Activated T-cell treated with anti-CD3 and anti-CD28 coated beads, Interleukin-2, amount 50 U/mL, for 72 hours (primary cell): ENCODE measurements around the gene PROK2. TPM values are rescaled to one million over a fixed set of nuclear protein-coding genes. Genes with fewer than 3 reads are reported as not detected.

ENCODE experiments used
- ATAC-seq, 2 donors: fragments of 150-1000 bp; cut with Tn5 transposase; replicated peaks in 1 of 2; 2 replicates each; pipeline ENCODE4 v1.10.0; 2021; ENCODE audit warnings: moderate library complexity in 2 of 2, mild to moderate bottlenecking in 1 of 2
- DNase-seq, 2 donors: peaks; one replicate each; pipeline ENCODE4 v3.0.0; 2021 to 2022; ENCODE audit warnings: mixed read lengths in 1 of 2
- H3K27ac Mint-ChIP-seq: one replicate; pipeline ENCODE4 v1.8.0; 2022; ENCODE audit warnings: mild to moderate bottlenecking, moderate library complexity, mixed read lengths
- H3K27me3 Mint-ChIP-seq: one replicate; pipeline ENCODE4 v1.8.0; 2022; ENCODE audit warnings: low read depth, mixed read lengths
- H3K36me3 Mint-ChIP-seq, 2 donors: one replicate each; pipeline ENCODE4 v1.8.0; 2022; ENCODE audit warnings: mixed read lengths in 2 of 2, mild to moderate bottlenecking in 1 of 2; ENCODE audit not compliant: insufficient read depth in 2 of 2
- H3K4me1 Mint-ChIP-seq: one replicate; pipeline ENCODE4 v1.8.0; 2022; ENCODE audit warnings: low read depth, mixed read lengths
- H3K4me3 Mint-ChIP-seq, 2 donors: one replicate each; pipeline ENCODE4 v1.8.0; 2022; ENCODE audit warnings: mild to moderate bottlenecking in 2 of 2, mixed read lengths in 2 of 2, moderate library complexity in 2 of 2
- H3K9me3 Mint-ChIP-seq, 2 donors: one replicate each; pipeline ENCODE4 v1.8.0; 2022; ENCODE audit warnings: mixed read lengths in 2 of 2
- total RNA-seq, 2 donors: library from RNA; stranded (reverse); gene quantifications; one replicate each; pipeline ENCODE4 v1.2.3, GENCODE V29; 2022

The PROK2 gene
- total RNA-seq, 2 donors from 2014 or later = 0.16 to 0.24 TPM

GRCh38 chr3:71783152-71783551 lies 1.8 kb downstream of the PROK2 start:
- peaks cover 73% of the 10 kb centered on the region for H3K27me3 Mint-ChIP-seq
- no peak overlapping the region for H3K4me3 Mint-ChIP-seq
- ATAC-seq (no peak), DNase-seq (no peak)
- peaks cover 26% of the 10 kb centered on the region for H3K4me1 Mint-ChIP-seq
- no peaks in the 10 kb centered on the region for H3K9me3 Mint-ChIP-seq
- H3K27ac Mint-ChIP-seq = no peak overlapping the region
- H3K36me3 Mint-ChIP-seq = peaks cover 0 to 2% of the 10 kb centered on the region in 2 donors

- DNase-seq (no peak), ATAC-seq (no peak)
- Mint-ChIP-seq H3K27me3 (peaks cover 50% of the 10 kb centered on the region), H3K36me3 (peaks cover 0 to 2% of the 10 kb centered on the region in 2 donors), H3K9me3 (no peaks in the 10 kb centered on the region), H3K4me1 (peaks cover 20% of the 10 kb centered on the region), H3K4me3 (no peak overlapping the region), H3K27ac (no peak overlapping the region)
These were observed 4.5 kb downstream of the PROK2 start for GRCh38 chr3:71780430-71780829.

GRCh38 chr3:71779674-71780377 lies 5.1 kb downstream of the PROK2 start:
- ATAC-seq = no peak
- Mint-ChIP-seq H3K27me3 (peaks cover 49% of the 10 kb centered on the region), H3K36me3 (peaks cover 0 to 2% of the 10 kb centered on the region in 2 donors), H3K4me3 (no peak overlapping the region), H3K27ac (no peak overlapping the region), H3K9me3 (no peaks in the 10 kb centered on the region), H3K4me1 (peaks cover 18% of the 10 kb centered on the region)
- DNase-seq = no peak

GRCh38 chr3:71778353-71778752 lies 6.6 kb downstream of the PROK2 start:
- no peak overlapping the region for H3K4me3 Mint-ChIP-seq
- ATAC-seq (peak in 1 of 2 donors; percentile 48), DNase-seq (no peak)
- H3K27ac Mint-ChIP-seq = no peak overlapping the region
- no peaks in the 10 kb centered on the region for H3K36me3 Mint-ChIP-seq
- H3K9me3 Mint-ChIP-seq = no peaks in the 10 kb centered on the region
- peaks cover 12% of the 10 kb centered on the region for H3K4me1 Mint-ChIP-seq
- H3K27me3 Mint-ChIP-seq = peaks cover 38% of the 10 kb centered on the region

GRCh38 chr3:71776538-71776937 lies 8.4 kb downstream of the PROK2 start:
- H3K27me3 Mint-ChIP-seq = peaks cover 21% of the 10 kb centered on the region
- no peak overlapping the region for H3K4me3 Mint-ChIP-seq
- no peaks in the 10 kb centered on the region for H3K36me3 Mint-ChIP-seq
- peak in 1 of 2 donors; percentile 48 for ATAC-seq
- no peaks in the 10 kb centered on the region for H3K9me3 Mint-ChIP-seq
- no peak overlapping the region for H3K27ac Mint-ChIP-seq
- H3K4me1 Mint-ChIP-seq = peaks cover 12% of the 10 kb centered on the region
- no peak for DNase-seq

GRCh38 chr3:71771884-71772283 lies 13.1 kb downstream of the PROK2 start:
- Mint-ChIP-seq H3K4me3 (no peak overlapping the region), H3K27ac (no peak overlapping the region), H3K36me3 (no peaks in the 10 kb centered on the region), H3K9me3 (no peaks in the 10 kb centered on the region), H3K27me3 (no peaks in the 10 kb centered on the region), H3K4me1 (no peaks in the 10 kb centered on the region)
- DNase-seq (no peak), ATAC-seq (no peak)

GRCh38 chr3:71771126-71771525 lies 13.8 kb downstream of the PROK2 start:
- ATAC-seq (no peak), DNase-seq (no peak)
- no peaks in the 10 kb centered on the region for H3K9me3 Mint-ChIP-seq
- no peaks in the 10 kb centered on the region for H3K4me1 Mint-ChIP-seq
- H3K36me3 Mint-ChIP-seq = no peaks in the 10 kb centered on the region
- H3K4me3 Mint-ChIP-seq = no peak overlapping the region
- H3K27ac Mint-ChIP-seq = no peak overlapping the region
- no peaks in the 10 kb centered on the region for H3K27me3 Mint-ChIP-seq

- Mint-ChIP-seq H3K9me3 (no peaks in the 10 kb centered on the region), H3K4me1 (no peaks in the 10 kb centered on the region), H3K27ac (no peak overlapping the region), H3K4me3 (no peak overlapping the region), H3K27me3 (peaks cover 12% of the 10 kb centered on the region), H3K36me3 (no peaks in the 10 kb centered on the region)
- no peak for DNase-seq
- no peak for ATAC-seq
These were observed 21.5 kb downstream of the PROK2 start for GRCh38 chr3:71763426-71763825.

- Mint-ChIP-seq H3K27ac (no peak overlapping the region), H3K9me3 (no peaks in the 10 kb centered on the region), H3K4me3 (no peak overlapping the region), H3K36me3 (no peaks in the 10 kb centered on the region), H3K27me3 (peaks cover 39% of the 10 kb centered on the region), H3K4me1 (peaks cover 7% of the 10 kb centered on the region)
- no peak for DNase-seq
- ATAC-seq = no peak
These were observed 24.8 kb downstream of the PROK2 start for GRCh38 chr3:71760140-71760539.

- Mint-ChIP-seq H3K9me3 (no peaks in the 10 kb centered on the region), H3K27ac (no peak overlapping the region), H3K27me3 (peaks cover 44% of the 10 kb centered on the region), H3K4me1 (peaks cover 7% of the 10 kb centered on the region), H3K4me3 (no peak overlapping the region), H3K36me3 (no peaks in the 10 kb centered on the region)
- ATAC-seq = no peak
- DNase-seq = no peak
These were observed 25.5 kb downstream of the PROK2 start for GRCh38 chr3:71759401-71759800.

- no peaks in the 10 kb centered on the region for H3K9me3 Mint-ChIP-seq
- DNase-seq (no peak), ATAC-seq (no peak)
- no peak overlapping the region for H3K27ac Mint-ChIP-seq
- peaks cover 7% of the 10 kb centered on the region for H3K4me1 Mint-ChIP-seq
- no peaks in the 10 kb centered on the region for H3K36me3 Mint-ChIP-seq
- no peak overlapping the region for H3K4me3 Mint-ChIP-seq
- H3K27me3 Mint-ChIP-seq = peaks cover 42% of the 10 kb centered on the region
These were observed 26.9 kb downstream of the PROK2 start for GRCh38 chr3:71758091-71758490.

- H3K9me3 Mint-ChIP-seq = no peaks in the 10 kb centered on the region
- H3K36me3 Mint-ChIP-seq = no peaks in the 10 kb centered on the region
- peaks cover 59% of the 10 kb centered on the region for H3K27me3 Mint-ChIP-seq
- DNase-seq (no peak), ATAC-seq (no peak)
- H3K27ac Mint-ChIP-seq = no peak overlapping the region
- peak overlapping the region; percentile 67 to 84 for H3K4me3 Mint-ChIP-seq
- H3K4me1 Mint-ChIP-seq = peaks cover 7% of the 10 kb centered on the region
These were observed 30.2 kb downstream of the PROK2 start for GRCh38 chr3:71754610-71755253.

- Mint-ChIP-seq H3K36me3 (no peaks in the 10 kb centered on the region), H3K27ac (no peak within 1 kb of the TSS), H3K4me1 (peaks cover 7% of the 10 kb centered on the region), H3K9me3 (no peaks in the 10 kb centered on the region), H3K4me3 (peak within 1 kb of the TSS; percentile 61 to 70), H3K27me3 (peaks cover 59% of the 10 kb centered on the region)
- peak; percentile 33 to 38 for DNase-seq
- ATAC-seq = peak; percentile 70 to 75
These were observed 31.0 kb downstream of the PROK2 start, which contains the start of gene GPR27 for GRCh38 chr3:71753701-71754609. Gene GPR27 (plus strand): TSS chr3:71753855. CDS start chr3:71754050, 195 bp downstream.
